ENCODE measurements around the gene PSME2.

PSME2 gene

DNA sequence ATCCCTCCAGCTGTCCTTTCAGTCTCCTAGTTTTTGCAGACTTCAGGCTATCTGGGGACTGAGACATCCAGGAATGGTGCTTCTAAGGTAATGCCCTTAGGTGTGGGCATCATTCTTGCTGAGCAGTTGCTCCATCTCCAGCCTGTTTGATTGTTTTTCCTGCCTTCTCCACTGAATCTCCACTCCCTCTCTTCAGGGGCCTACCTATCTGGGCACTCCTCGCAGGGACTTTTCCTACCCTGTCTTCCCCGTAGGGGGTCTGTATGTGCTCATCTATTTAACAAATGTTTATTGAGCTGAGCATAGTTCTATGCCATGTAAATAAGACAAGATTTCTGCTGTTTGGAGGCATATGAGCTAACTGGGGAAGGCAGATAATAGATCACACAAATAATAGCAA, 13.4 kb downstream of the PSME2 start:
- no peak for DNase-seq
- TF ChIP-seq CTCF (IDR thresholded peaks at IDR 0.05; ENCODE audit: low read depth, low read length, missing control alignments) = no peak
- Histone ChIP-seq H3K4me3 (ENCODE audit: low read depth, low read length) (no peak overlapping the region), H3K27ac (no peak overlapping the region), H3K36me3 (replicated peaks) (peaks cover 5% of the 10 kb centered on the region), H3K27me3 (replicated peaks) (no peaks in the 10 kb centered on the region)
- in situ Hi-C loops (cut with HindIII; ENCODE audit: low pct_ligation_motif_present, low sequenced_read_pairs) = no loop called here

- Histone ChIP-seq H3K4me3 (ENCODE audit: low read depth, low read length) (no peak overlapping the region), H3K27ac (no peak overlapping the region), H3K36me3 (replicated peaks) (no peaks in the 10 kb centered on the region), H3K27me3 (replicated peaks) (no peaks in the 10 kb centered on the region)
- in situ Hi-C loops (cut with HindIII; ENCODE audit: low pct_ligation_motif_present, low sequenced_read_pairs) = no loop called here
- TF ChIP-seq CTCF (IDR thresholded peaks at IDR 0.05; ENCODE audit: low read depth, low read length, missing control alignments) = no peak
- no peak for DNase-seq
Measured at GRCh38 chr14:24132061-24132685, 14.2 kb downstream of the PSME2 start.

DNA sequence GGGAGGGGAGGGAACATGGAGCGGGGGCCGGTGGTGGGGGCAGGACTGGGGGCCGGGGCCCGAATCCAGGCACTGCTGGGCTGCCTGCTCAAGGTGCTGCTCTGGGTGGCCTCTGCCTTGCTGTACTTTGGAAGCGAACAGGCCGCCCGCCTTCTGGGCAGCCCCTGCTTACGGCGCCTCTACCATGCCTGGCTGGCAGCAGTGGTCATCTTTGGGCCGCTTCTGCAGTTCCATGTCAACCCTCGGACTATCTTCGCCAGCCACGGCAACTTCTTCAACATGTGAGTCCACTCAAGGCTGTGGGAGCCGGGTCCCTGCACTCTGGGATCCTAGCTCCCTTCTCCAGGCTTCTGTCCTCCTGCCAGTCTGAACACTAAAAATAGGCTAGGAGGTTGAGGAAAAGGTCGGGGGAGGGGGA, 14.9 kb downstream of the PSME2 start:
- no peak overlapping the region for H3K27ac ChIP-seq
- no peak for TF ChIP-seq CTCF (IDR thresholded peaks at IDR 0.05; ENCODE audit: low read depth, low read length, missing control alignments)

GRCh38 chr14:24130717-24131548, 15.5 kb downstream of the PSME2 start:
- Histone ChIP-seq H3K27me3 (replicated peaks) (no peaks in the 10 kb centered on the region), H3K27ac (no peak overlapping the region), H3K36me3 (replicated peaks) (no peaks in the 10 kb centered on the region), H3K4me3 (ENCODE audit: low read depth, low read length) (no peak overlapping the region)
- no peak for DNase-seq
- in situ Hi-C loops (cut with HindIII; ENCODE audit: low pct_ligation_motif_present, low sequenced_read_pairs) = no loop called here
- TF ChIP-seq CTCF (IDR thresholded peaks at IDR 0.05; ENCODE audit: low read depth, low read length, missing control alignments) = no peak

More for the DNA sequence above, 14.9 kb downstream of the PSME2 start:
- no peak overlapping the region for H3K4me3 ChIP-seq (ENCODE audit: low read depth, low read length)
- in situ Hi-C loops (cut with HindIII; ENCODE audit: low pct_ligation_motif_present, low sequenced_read_pairs) = no loop called here
- H3K27me3 ChIP-seq (replicated peaks) = no peaks in the 10 kb centered on the region
- DNase-seq = no peak
- H3K36me3 ChIP-seq (replicated peaks) = no peaks in the 10 kb centered on the region

GRCh38 chr14:24130380-24130716, 16.1 kb downstream of the PSME2 start, which contains the start of gene FITM1:
TSS of gene FITM1 (plus strand) at chr14:24130659. CDS start at chr14:24131564, 905 bp downstream.
- TF ChIP-seq CTCF (IDR thresholded peaks at IDR 0.05; ENCODE audit: low read depth, low read length, missing control alignments) = no peak

More at GRCh38 chr14:24130380-24130716, 16.1 kb downstream of the PSME2 start, which contains the start of gene FITM1:
- DNase-seq = no peak
- Histone ChIP-seq H3K4me3 (ENCODE audit: low read depth, low read length) (no peak within 1 kb of the TSS), H3K27me3 (replicated peaks) (no peaks in the 10 kb centered on the region), H3K36me3 (replicated peaks) (no peaks in the 10 kb centered on the region), H3K27ac (no peak within 1 kb of the TSS)
- in situ Hi-C loops (cut with HindIII; ENCODE audit: low pct_ligation_motif_present, low sequenced_read_pairs) = no loop called here

Data from brain microvascular endothelial cell (primary cell).